Activated T-cell treated with anti-CD3 and anti-CD28 coated beads for 24 hours (primary cell): ENCODE data around the gene TSKU.
A peak's percentile ranks its signal among the peaks of the same experiment; 100 is the strongest.
"Not testable (repeated sequence)": the region's sequence is repeated elsewhere in the genome, so short reads cannot be mapped to it uniquely, and the experiment has no call there.

Experiments
- DNase-seq: peaks from one replicate; pipeline ENCODE4 v3.0.0-alpha.2; 2020; ENCODE audit warnings: low read depth

Gene TSKU

GRCh38 chr11:76801736-76802135 lies 18.6 kb downstream of the TSKU start:
- no peak for DNase-seq

GRCh38 chr11:76802151-76802550 lies 19.0 kb downstream of the TSKU start:
- no peak for DNase-seq

- DNase-seq: no peak
Observed at GRCh38 chr11:76802621-76803020, 19.5 kb downstream of the TSKU start.

- DNase-seq: no peak
Observed at GRCh38 chr11:76803023-76803422, 19.9 kb downstream of the TSKU start.

GRCh38 chr11:76803811-76804600 lies 20.9 kb downstream of the TSKU start:
- DNase-seq: peak; percentile 54

GRCh38 chr11:76805206-76805913 lies 22.2 kb downstream of the TSKU start:
- no peak for DNase-seq

- DNase-seq: no peak
Observed at GRCh38 chr11:76806131-76806530, 23.0 kb downstream of the TSKU start.

- DNase-seq: no peak
Observed at GRCh38 chr11:76806608-76807205, 23.6 kb downstream of the TSKU start.

GRCh38 chr11:76807206-76807875 lies 24.2 kb downstream of the TSKU start:
- peak; percentile 61 for DNase-seq

GRCh38 chr11:76808171-76808570 lies 25.0 kb downstream of the TSKU start:
- DNase-seq: no peak

GRCh38 chr11:76808996-76809395 lies 25.8 kb downstream of the TSKU start:
- no peak for DNase-seq

GRCh38 chr11:76810151-76810853 lies 27.1 kb downstream of the TSKU start:
- peak; percentile 20 for DNase-seq

- DNase-seq: no peak
Observed at GRCh38 chr11:76811259-76811658, 28.1 kb downstream of the TSKU start.

GRCh38 chr11:76814414-76814813 lies 31.3 kb downstream of the TSKU start:
- no peak for DNase-seq

- DNase-seq: not testable (repeated sequence)
Observed at GRCh38 chr11:76815678-76816077, 32.5 kb downstream of the TSKU start.

GRCh38 chr11:76820184-76820566 lies 37.0 kb downstream of the TSKU start:
- DNase-seq: no peak

- not testable (repeated sequence) for DNase-seq
Observed at GRCh38 chr11:76821396-76821795, 38.2 kb downstream of the TSKU start.

- no peak for DNase-seq
Observed at GRCh38 chr11:76822406-76822805, 39.2 kb downstream of the TSKU start.

GRCh38 chr11:76823481-76824028 lies 40.4 kb downstream of the TSKU start:
- DNase-seq: no peak

GRCh38 chr11:76824083-76824939 lies 41.2 kb downstream of the TSKU start:
- no peak for DNase-seq
